SU-DHL-6 (cell line): Measurements from ENCODE around the gene PTCD2.

Experiments
- EZH2phosphoT487 ChIP-seq: fragments of 200-600 bp; sonication (generic), shearing (Covaris generic); conservative IDR thresholded peaks from 2 replicates; pipeline ENCODE4 v1.6.1; 2018; ENCODE audit warnings: mild to moderate bottlenecking, antibody characterized with exemption, low read length, moderate library complexity, mixed read lengths
- TF ChIP-seq, protein P1 (sequence below): fragments of 200-600 bp; sonication (generic); IDR thresholded peaks from one replicate; pipeline ENCODE4 v1.5.1; 2017; ENCODE audit warnings: antibody characterized with exemption, mild to moderate bottlenecking, low read length, moderate library complexity; ENCODE audit not compliant: insufficient read depth, poor library complexity, severe bottlenecking

DNA sequence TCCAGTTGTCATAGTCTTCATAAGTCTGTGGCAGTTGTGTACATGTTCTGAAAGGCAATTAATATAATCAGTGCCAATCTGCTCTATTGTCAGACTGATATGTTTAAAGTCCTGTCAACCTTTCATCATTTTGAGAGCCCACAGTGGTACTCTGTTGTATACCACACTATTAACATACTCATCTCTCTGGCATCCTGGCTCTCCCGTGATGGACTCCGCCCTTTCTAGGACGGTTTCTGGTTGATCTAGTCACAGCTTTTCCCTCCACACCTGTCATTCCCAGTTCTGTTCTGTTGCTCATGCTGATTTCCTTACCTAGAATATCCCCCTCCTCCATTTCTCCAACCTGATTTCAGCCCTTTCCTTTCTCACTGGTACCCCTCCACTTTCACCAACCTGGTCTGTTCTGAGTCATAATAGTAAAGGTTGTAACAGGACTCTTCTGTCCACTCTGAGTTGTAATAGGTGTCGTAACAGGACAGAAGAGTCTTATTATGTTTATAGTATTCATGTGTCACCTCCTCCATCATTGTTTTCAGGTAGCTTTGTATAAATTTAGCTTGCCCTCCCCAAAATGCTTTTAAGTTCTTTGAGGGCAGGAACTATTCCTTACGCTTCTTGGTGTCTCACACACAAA is 4.1 kb downstream of the PTCD2 start:
- TF ChIP-seq, protein P1, sequence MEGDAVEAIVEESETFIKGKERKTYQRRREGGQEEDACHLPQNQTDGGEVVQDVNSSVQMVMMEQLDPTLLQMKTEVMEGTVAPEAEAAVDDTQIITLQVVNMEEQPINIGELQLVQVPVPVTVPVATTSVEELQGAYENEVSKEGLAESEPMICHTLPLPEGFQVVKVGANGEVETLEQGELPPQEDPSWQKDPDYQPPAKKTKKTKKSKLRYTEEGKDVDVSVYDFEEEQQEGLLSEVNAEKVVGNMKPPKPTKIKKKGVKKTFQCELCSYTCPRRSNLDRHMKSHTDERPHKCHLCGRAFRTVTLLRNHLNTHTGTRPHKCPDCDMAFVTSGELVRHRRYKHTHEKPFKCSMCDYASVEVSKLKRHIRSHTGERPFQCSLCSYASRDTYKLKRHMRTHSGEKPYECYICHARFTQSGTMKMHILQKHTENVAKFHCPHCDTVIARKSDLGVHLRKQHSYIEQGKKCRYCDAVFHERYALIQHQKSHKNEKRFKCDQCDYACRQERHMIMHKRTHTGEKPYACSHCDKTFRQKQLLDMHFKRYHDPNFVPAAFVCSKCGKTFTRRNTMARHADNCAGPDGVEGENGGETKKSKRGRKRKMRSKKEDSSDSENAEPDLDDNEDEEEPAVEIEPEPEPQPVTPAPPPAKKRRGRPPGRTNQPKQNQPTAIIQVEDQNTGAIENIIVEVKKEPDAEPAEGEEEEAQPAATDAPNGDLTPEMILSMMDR, result no peak
- no peak for TF ChIP-seq EZH2phosphoT487
